Mesenchymal stem cell (in vitro differentiated cells and primary cell): Measurements from ENCODE around the gene SMURF1.
"Not testable (repeated sequence)": the region's sequence is repeated elsewhere in the genome, so short reads cannot be mapped to it uniquely, and the experiment has no call there.

ENCODE experiments used
- DNase-seq: peaks from one replicate; pipeline ENCODE4 v3.0.0-alpha.2; 2013
- H2AFZ ChIP-seq: one replicate; pipeline ENCODE4 v1.6.1; 2013; ENCODE audit warnings: low read depth, mild to moderate bottlenecking, control low read depth, inconsistent platforms, low read length, moderate library complexity
- H2AK5ac ChIP-seq: 2 replicates; pipeline ENCODE4 v1.6.1; 2013; ENCODE audit warnings: low read length, moderate library complexity, mild to moderate bottlenecking, inconsistent platforms; ENCODE audit not compliant: severe bottlenecking
- H2BK120ac ChIP-seq: one replicate; pipeline ENCODE4 v1.6.1; 2013; ENCODE audit warnings: low read depth, mild to moderate bottlenecking, inconsistent platforms, low read length, moderate library complexity
- H2BK12ac ChIP-seq, 2 experiments: one replicate each; pipeline ENCODE4 v1.6.1; 2013; ENCODE audit warnings: inconsistent platforms in 2 of 2, low read length in 2 of 2, mild to moderate bottlenecking in 2 of 2, moderate library complexity in 2 of 2, control low read depth in 1 of 2
- H2BK15ac ChIP-seq: one replicate; pipeline ENCODE4 v1.6.1; 2013; ENCODE audit warnings: mild to moderate bottlenecking, low read depth, inconsistent platforms; ENCODE audit not compliant: poor library complexity, severe bottlenecking
- H2BK5ac ChIP-seq: 2 replicates; pipeline ENCODE4 v1.6.1; 2013; ENCODE audit warnings: low read depth, mild to moderate bottlenecking, low read length, control low read depth, inconsistent platforms; ENCODE audit not compliant: poor library complexity, severe bottlenecking
- H3K14ac ChIP-seq, 2 experiments: one replicate each; pipeline ENCODE4 v1.6.1; 2013; ENCODE audit warnings: inconsistent platforms in 2 of 2, low read length in 2 of 2, control low read depth in 1 of 2, mild to moderate bottlenecking in 1 of 2, moderate library complexity in 1 of 2
- H3K18ac ChIP-seq, 2 experiments: one replicate each; pipeline ENCODE4 v1.6.1; 2013; ENCODE audit warnings: inconsistent platforms in 2 of 2, low read length in 2 of 2, control low read depth in 1 of 2, low read depth in 1 of 2, mild to moderate bottlenecking in 1 of 2
- H3K23ac ChIP-seq, 2 experiments: one replicate each; pipeline ENCODE4 v1.6.1; 2013; ENCODE audit warnings: inconsistent platforms in 2 of 2, low read length in 2 of 2, mild to moderate bottlenecking in 2 of 2, moderate library complexity in 2 of 2, control low read depth in 1 of 2
- H3K27ac ChIP-seq: 2 replicates; pipeline ENCODE4 v1.5.1; 2013; ENCODE audit warnings: mild to moderate bottlenecking, moderate library complexity, low read length, control low read depth, inconsistent platforms; ENCODE audit not compliant: poor library complexity, severe bottlenecking
- H3K27me3 ChIP-seq, 2 experiments: 2 replicates each; pipeline versions ENCODE4 v1.6.1 to v1.7.0; 2013; ENCODE audit warnings: low read length in 2 of 2, mild to moderate bottlenecking in 2 of 2, moderate library complexity in 2 of 2, control low read depth in 1 of 2, inconsistent platforms in 1 of 2; ENCODE audit not compliant: control insufficient read depth in 1 of 2, insufficient read depth in 1 of 2
- H3K36me3 ChIP-seq, 2 experiments: 2 replicates each; pipeline versions ENCODE4 v1.6.1 to v1.7.0; 2013; ENCODE audit warnings: low read length in 2 of 2, control low read depth in 1 of 2, inconsistent platforms in 1 of 2, low read depth in 1 of 2, mild to moderate bottlenecking in 1 of 2; ENCODE audit not compliant: insufficient read depth in 2 of 2, control insufficient read depth in 1 of 2
- H3K4ac ChIP-seq, 2 experiments: one replicate each; pipeline ENCODE4 v1.6.1; 2013; ENCODE audit warnings: inconsistent platforms in 2 of 2, low read length in 2 of 2, mild to moderate bottlenecking in 2 of 2, moderate library complexity in 2 of 2, control low read depth in 1 of 2, low read depth in 1 of 2
- H3K4me1 ChIP-seq: 2 replicates; pipeline ENCODE4 v1.6.1; 2013; ENCODE audit warnings: low read depth, low read length, control low read depth; ENCODE audit not compliant: control insufficient read depth, insufficient read depth
- H3K4me2 ChIP-seq: 2 replicates; pipeline ENCODE4 v1.6.1; 2013; ENCODE audit warnings: low read length, mild to moderate bottlenecking, inconsistent platforms; ENCODE audit not compliant: poor library complexity, severe bottlenecking
- H3K4me3 ChIP-seq, 2 experiments: 2 replicates each; pipeline versions ENCODE4 v1.5.1 to v1.7.0; 2013; ENCODE audit warnings: low read length in 2 of 2, mild to moderate bottlenecking in 2 of 2, control low read depth in 1 of 2, low read depth in 1 of 2; ENCODE audit not compliant: insufficient read depth in 1 of 2
- H3K79me1 ChIP-seq: replicated peaks from 2 replicates; pipeline ENCODE4 v1.6.1; 2013; ENCODE audit warnings: mild to moderate bottlenecking, control low read depth, low read length, inconsistent platforms; ENCODE audit not compliant: poor library complexity, severe bottlenecking
- H3K9ac ChIP-seq: 2 replicates; pipeline ENCODE4 v1.7.0; 2013; ENCODE audit warnings: mild to moderate bottlenecking, low read length, moderate library complexity
- H3K9me3 ChIP-seq: 2 replicates; pipeline ENCODE4 v1.7.0; 2013; ENCODE audit warnings: mild to moderate bottlenecking, low read length; ENCODE audit not compliant: control insufficient read depth
- H4K8ac ChIP-seq: one replicate; pipeline ENCODE4 v1.6.1; 2013; ENCODE audit warnings: inconsistent platforms, mild to moderate bottlenecking, low read length, moderate library complexity
- H4K91ac ChIP-seq: one replicate; pipeline ENCODE4 v1.6.1; 2013; ENCODE audit warnings: mild to moderate bottlenecking, low read length, inconsistent platforms
- WGBS: methylation state at CpG from one replicate; pipeline ENCODE4 v1.1.7; 2013; ENCODE audit warnings: mixed read lengths; 5-methylcytosine and 5-hydroxymethylcytosine counted together

The SMURF1 gene

DNA sequence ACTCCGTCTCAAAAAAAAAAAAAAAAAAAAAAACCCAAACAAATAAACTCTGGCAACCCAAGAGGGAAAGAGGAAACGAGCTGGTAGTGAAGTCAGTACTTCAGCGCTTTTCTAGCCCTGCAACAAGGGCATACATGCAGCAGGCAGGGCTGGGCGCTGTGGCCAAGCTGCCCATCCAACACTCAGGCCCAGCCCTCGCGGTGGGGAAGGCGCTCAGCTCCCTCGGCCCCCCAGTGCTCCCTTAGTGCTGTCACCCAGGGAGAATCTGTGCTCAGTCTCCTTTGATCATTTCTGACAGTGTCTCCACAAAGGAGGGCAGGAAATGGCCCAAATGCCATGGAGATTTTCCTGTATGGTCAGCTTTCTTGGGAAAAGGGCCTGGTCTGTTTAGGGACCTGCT lies 97.2 kb downstream of the SMURF1 start:
- H2AK5ac ChIP-seq: no peak overlapping the region
- no peak overlapping the region for H3K9ac ChIP-seq
- no peak overlapping the region for H2AFZ ChIP-seq
- no peaks in the 10 kb centered on the region for H3K4me1 ChIP-seq
- H3K4me3 ChIP-seq: no peak overlapping the region
- H2BK12ac ChIP-seq: no peak overlapping the region
- no peak overlapping the region for H3K23ac ChIP-seq
- H3K4me2 ChIP-seq: peak overlapping the region; percentile 5
- no peak overlapping the region for H4K8ac ChIP-seq
- H3K18ac ChIP-seq: no peak overlapping the region
- H3K27ac ChIP-seq: no peak overlapping the region
- peaks cover 47 to 88% of the 10 kb centered on the region in 2 experiments for H3K36me3 ChIP-seq
- no peak overlapping the region for H2BK15ac ChIP-seq
- no peak overlapping the region for H2BK5ac ChIP-seq
- H3K14ac ChIP-seq: peak overlapping the region in 1 of 2 experiments; percentile 64
- DNase-seq: no peak
- H2BK120ac ChIP-seq: no peak overlapping the region
- no peak overlapping the region for H4K91ac ChIP-seq
- peaks cover 40% of the 10 kb centered on the region for H3K79me1 ChIP-seq
- H3K9me3 ChIP-seq: no peaks in the 10 kb centered on the region
- 86% methylated on average over 7 of the region's 8 CpGs for WGBS
- H3K27me3 ChIP-seq: no peaks in the 10 kb centered on the region
- H3K4ac ChIP-seq: no peak overlapping the region

DNA sequence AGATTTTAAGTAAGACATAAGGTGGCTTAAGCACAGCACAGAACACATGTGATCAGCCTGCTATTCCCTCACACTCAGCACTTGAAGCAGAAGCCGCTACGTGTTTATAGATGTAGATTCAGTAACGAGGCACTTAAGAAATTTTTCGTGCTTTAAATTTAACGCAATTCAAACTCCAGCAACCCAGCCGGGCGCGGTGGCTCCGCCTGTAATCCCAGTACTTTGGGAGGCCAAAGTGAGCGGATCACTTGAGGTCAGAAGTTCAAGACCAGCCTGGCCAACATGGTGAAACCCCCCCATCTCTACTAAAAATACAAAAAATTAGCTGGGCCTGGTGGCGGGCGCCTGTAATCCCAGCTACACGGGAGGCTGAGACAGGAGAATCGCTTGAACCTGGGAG lies 97.6 kb downstream of the SMURF1 start:
- WGBS: 93% methylated on average over 14 of the region's 14 CpGs
- not testable (repeated sequence) for DNase-seq, H2AK5ac ChIP-seq

DNA sequence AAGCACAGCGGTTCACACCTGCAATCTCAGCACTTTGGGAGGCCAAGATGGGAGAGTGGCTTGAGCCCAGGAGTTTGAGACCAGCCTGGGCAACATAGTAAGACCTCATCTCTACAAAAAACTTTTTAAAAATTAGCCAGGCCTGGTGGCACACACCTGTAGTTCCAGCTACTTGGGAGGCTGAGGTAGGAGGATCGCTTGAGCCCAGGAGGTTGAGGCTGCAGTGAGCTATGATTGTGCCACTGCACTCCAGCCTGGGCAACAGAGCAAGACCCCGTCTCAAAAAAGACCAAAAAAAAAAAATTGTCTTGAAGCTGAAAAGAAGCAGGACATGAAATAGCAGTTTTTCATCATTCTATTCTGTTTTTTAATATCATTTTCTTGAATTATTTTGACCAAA lies 99.0 kb downstream of the SMURF1 start:
- not testable (repeated sequence) for H3K18ac ChIP-seq, H2BK15ac ChIP-seq, H4K91ac ChIP-seq, H2BK12ac ChIP-seq, DNase-seq, H2AK5ac ChIP-seq, H2BK120ac ChIP-seq, H3K27me3 ChIP-seq, H3K9ac ChIP-seq, H3K27ac ChIP-seq, H2BK5ac ChIP-seq, H3K4me2 ChIP-seq, H3K14ac ChIP-seq, H3K4ac ChIP-seq, H3K23ac ChIP-seq, H3K9me3 ChIP-seq, H3K4me3 ChIP-seq, H2AFZ ChIP-seq, H4K8ac ChIP-seq, H3K4me1 ChIP-seq
- WGBS: 91% methylated on average over 2 of the region's 3 CpGs
- Histone ChIP-seq H3K36me3 (peaks cover 57 to 88% of the 10 kb centered on the region in 2 experiments), H3K79me1 (peaks cover 36% of the 10 kb centered on the region)

More for the DNA sequence above, 97.6 kb downstream of the SMURF1 start:
- H2AFZ ChIP-seq, H3K4me3 ChIP-seq, H4K8ac ChIP-seq, H2BK15ac ChIP-seq, H3K4me2 ChIP-seq, H3K4ac ChIP-seq, H3K23ac ChIP-seq, H2BK120ac ChIP-seq, H4K91ac ChIP-seq, H3K27ac ChIP-seq, H3K4me1 ChIP-seq, H2BK5ac ChIP-seq, H3K18ac ChIP-seq, H2BK12ac ChIP-seq, H3K27me3 ChIP-seq, H3K9ac ChIP-seq, H3K9me3 ChIP-seq, H3K14ac ChIP-seq: not testable (repeated sequence)
- Histone ChIP-seq H3K36me3 (peaks cover 47 to 88% of the 10 kb centered on the region in 2 experiments), H3K79me1 (peaks cover 39% of the 10 kb centered on the region)

DNA sequence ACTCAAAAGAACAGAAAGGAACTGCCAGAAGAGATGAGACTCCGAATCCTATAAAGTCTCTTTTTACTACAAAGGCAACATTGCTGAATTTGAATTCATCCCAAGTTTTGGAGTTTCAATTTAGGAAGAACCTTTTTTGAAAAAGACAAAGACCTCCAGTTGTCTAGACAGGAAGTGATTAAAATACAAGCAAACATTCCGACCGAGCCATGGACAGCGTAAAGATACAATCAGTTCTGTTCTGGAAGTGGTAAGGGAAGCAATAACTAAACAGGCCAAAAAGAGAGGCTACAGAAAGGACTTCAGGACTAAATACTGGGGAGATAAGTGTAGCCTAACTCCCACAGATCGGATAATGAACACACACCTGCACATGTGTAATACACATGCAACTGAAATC lies 101.0 kb downstream of the SMURF1 start:
- no peak overlapping the region for H3K14ac ChIP-seq
- no peak overlapping the region for H3K27ac ChIP-seq
- H2BK15ac ChIP-seq: no peak overlapping the region
- H3K4ac ChIP-seq: no peak overlapping the region
- H4K91ac ChIP-seq: no peak overlapping the region
- H3K4me1 ChIP-seq: peaks cover 4% of the 10 kb centered on the region
- peak; percentile 40 for DNase-seq
- H3K18ac ChIP-seq: no peak overlapping the region
- H3K9ac ChIP-seq: no peak overlapping the region
- H2BK120ac ChIP-seq: no peak overlapping the region
- H3K27me3 ChIP-seq: no peaks in the 10 kb centered on the region
- H4K8ac ChIP-seq: no peak overlapping the region
- peaks cover 60 to 89% of the 10 kb centered on the region in 2 experiments for H3K36me3 ChIP-seq
- no peaks in the 10 kb centered on the region for H3K9me3 ChIP-seq
- no peak overlapping the region for H3K4me3 ChIP-seq
- H3K4me2 ChIP-seq: no peak overlapping the region
- H2AK5ac ChIP-seq: no peak overlapping the region
- H3K23ac ChIP-seq: no peak overlapping the region
- 28% methylated on average over 4 of the region's 5 CpGs for WGBS
- no peak overlapping the region for H2BK5ac ChIP-seq
- H2BK12ac ChIP-seq: no peak overlapping the region
- peaks cover 40% of the 10 kb centered on the region for H3K79me1 ChIP-seq
- no peak overlapping the region for H2AFZ ChIP-seq
